KMS-11 (cell line): ENCODE data around the gene ACP7.

ENCODE experiments used
- H2AFZ ChIP-seq: fragments of 200-600 bp; sonication (generic); 2 replicates; pipeline ENCODE4 v1.6.1; 2016; ENCODE audit warnings: antibody characterized with exemption, mixed run types, low read depth
- H3K27ac ChIP-seq: fragments of 200-600 bp; sonication (generic); 2 replicates; pipeline ENCODE4 v1.6.1; 2016; ENCODE audit warnings: mild to moderate bottlenecking, mixed run types
- H3K27me3 ChIP-seq: fragments of 200-600 bp; sonication (generic); 2 replicates; pipeline ENCODE4 v1.6.1; 2017; ENCODE audit warnings: mild to moderate bottlenecking, low read depth, mixed run types, moderate library complexity; ENCODE audit not compliant: insufficient read depth
- H3K36me3 ChIP-seq: fragments of 200-600 bp; sonication (generic); 2 replicates; pipeline ENCODE4 v1.6.1; 2017; ENCODE audit warnings: mild to moderate bottlenecking, mixed run types; ENCODE audit not compliant: insufficient read depth
- H3K4me1 ChIP-seq: fragments of 200-600 bp; sonication (generic); 2 replicates; pipeline ENCODE4 v1.6.1; 2016; ENCODE audit warnings: mild to moderate bottlenecking, low read depth, mixed run types; ENCODE audit not compliant: poor library complexity, severe bottlenecking
- H3K4me2 ChIP-seq: fragments of 200-600 bp; sonication (generic); 2 replicates; pipeline ENCODE4 v1.7.0; 2016; ENCODE audit warnings: mild to moderate bottlenecking, mixed run types
- H3K4me3 ChIP-seq: fragments of 200-600 bp; sonication (generic); IDR thresholded peaks from 2 replicates; pipeline ENCODE4 v1.6.1; 2017; ENCODE audit warnings: low read depth, low read length, mixed read lengths; ENCODE audit not compliant: insufficient read depth
- H3K79me2 ChIP-seq: fragments of 200-600 bp; sonication (generic); 2 replicates; pipeline ENCODE4 v1.6.1; 2016; ENCODE audit warnings: low read depth, mixed run types; ENCODE audit not compliant: insufficient read depth
- H3K9ac ChIP-seq: fragments of 200-600 bp; sonication (generic); 2 replicates; pipeline ENCODE4 v1.6.1; 2016; ENCODE audit warnings: mild to moderate bottlenecking, mixed run types
- H4K20me1 ChIP-seq: fragments of 200-600 bp; sonication (generic); 2 replicates; pipeline ENCODE4 v1.6.1; 2016; ENCODE audit warnings: mild to moderate bottlenecking, mixed run types; ENCODE audit not compliant: insufficient read depth
- CTCF ChIP-seq: fragments of 200-600 bp; sonication (generic); conservative IDR thresholded peaks from 2 replicates; pipeline ENCODE4 v1.6.1; 2017; ENCODE audit warnings: low read depth, mild to moderate bottlenecking, antibody characterized with exemption, low read length, moderate library complexity, mixed read lengths

ACP7 gene

DNA sequence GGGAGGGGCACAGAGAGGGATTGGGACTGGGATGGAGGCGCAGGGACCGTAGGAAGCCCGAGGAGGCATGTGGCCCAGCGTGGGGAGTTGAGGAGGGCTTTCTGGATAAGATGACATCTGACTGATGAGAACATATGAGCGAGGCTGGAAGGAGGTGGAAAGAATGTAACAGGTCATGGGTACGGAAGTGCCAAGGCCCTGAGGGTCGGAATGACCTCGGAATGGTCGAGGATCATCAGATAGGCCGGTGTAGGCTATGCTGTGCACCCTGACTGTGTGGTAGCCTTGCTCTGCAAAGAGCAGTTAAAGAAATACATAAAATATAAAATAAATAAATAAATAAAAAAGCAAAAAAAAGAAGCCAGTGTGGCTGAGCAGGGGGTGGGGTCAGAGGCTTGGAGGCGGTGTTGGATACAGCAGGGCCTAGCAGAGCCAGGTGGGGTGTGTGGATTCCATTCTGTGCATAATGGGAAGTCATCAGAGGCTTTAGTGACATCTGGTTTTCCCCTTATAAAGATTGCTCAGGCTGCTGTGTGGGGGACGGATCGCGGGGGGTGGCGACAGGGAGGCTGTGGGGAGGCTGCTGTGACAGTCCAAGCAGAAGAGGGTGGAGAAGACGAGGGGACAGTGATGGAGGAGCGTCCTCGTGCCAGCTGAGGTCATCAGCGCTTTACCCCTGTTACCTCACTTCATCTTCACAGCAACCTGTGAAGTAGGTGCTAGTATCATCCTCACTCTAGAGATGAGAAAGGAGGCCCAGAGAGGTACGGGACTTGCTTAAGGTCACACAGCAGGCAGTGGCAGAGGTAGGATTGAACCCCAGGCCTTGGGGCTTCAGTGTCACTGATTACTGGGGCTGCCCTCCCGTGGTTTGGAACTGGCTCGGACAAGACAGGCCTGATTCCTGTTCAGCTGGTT lies 46.4 kb downstream of the ACP7 start:
- Histone ChIP-seq H3K4me3 (no peak overlapping the region), H3K79me2 (peaks cover 56% of the 10 kb centered on the region), H3K36me3 (no peaks in the 10 kb centered on the region), H3K4me2 (no peak overlapping the region), H2AFZ (no peak overlapping the region), H3K9ac (no peak overlapping the region), H3K4me1 (no peaks in the 10 kb centered on the region), H3K27ac (no peak overlapping the region), H4K20me1 (no peaks in the 10 kb centered on the region), H3K27me3 (no peaks in the 10 kb centered on the region)
- no peak for TF ChIP-seq CTCF

GRCh38 chr19:39131255-39131755 lies 47.1 kb downstream of the ACP7 start:
- no peaks in the 10 kb centered on the region for H3K36me3 ChIP-seq
- H3K27ac ChIP-seq: no peak overlapping the region
- H3K27me3 ChIP-seq: no peaks in the 10 kb centered on the region
- H3K4me3 ChIP-seq: no peak overlapping the region
- no peaks in the 10 kb centered on the region for H4K20me1 ChIP-seq
- no peaks in the 10 kb centered on the region for H3K4me1 ChIP-seq
- peaks cover 51% of the 10 kb centered on the region for H3K79me2 ChIP-seq
- no peak for TF ChIP-seq CTCF
- no peak overlapping the region for H3K4me2 ChIP-seq
- H2AFZ ChIP-seq: no peak overlapping the region
- no peak overlapping the region for H3K9ac ChIP-seq

DNA sequence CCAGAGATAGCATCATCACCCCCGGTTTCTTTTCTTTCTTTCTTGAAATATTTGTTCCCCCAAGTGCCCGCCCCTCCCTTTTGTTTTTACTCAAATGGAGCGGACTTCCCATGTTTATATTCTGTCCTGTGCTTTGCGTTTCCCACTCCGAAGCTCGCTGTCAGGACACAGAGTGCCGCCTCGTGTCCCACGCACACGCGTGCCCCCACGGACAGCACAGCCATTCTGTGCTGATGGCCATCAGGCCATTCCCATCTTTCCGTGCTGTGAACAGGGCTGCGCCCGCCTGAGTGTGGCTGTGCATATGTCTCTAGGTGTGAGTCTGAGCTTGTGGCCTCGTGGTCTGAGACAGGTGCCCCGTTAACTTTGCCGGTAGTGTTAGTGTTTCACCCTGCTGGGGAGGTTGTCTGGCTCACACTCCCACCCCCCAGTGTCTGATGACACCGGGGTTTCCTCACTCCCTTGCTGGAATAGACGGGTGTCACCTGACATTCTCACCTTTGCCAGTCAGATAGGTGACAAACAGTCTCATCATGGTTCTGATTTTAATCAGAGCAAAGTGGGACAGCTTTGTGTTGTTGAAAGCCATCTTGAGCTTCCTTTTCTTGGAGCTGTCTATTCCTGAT lies 48.3 kb downstream of the ACP7 start:
- Histone ChIP-seq H3K4me1 (no peaks in the 10 kb centered on the region), H2AFZ (no peak overlapping the region), H3K27me3 (no peaks in the 10 kb centered on the region), H3K4me3 (no peak overlapping the region), H3K27ac (no peak overlapping the region), H3K79me2 (peaks cover 47% of the 10 kb centered on the region), H4K20me1 (no peaks in the 10 kb centered on the region), H3K36me3 (no peaks in the 10 kb centered on the region), H3K9ac (no peak overlapping the region), H3K4me2 (no peak overlapping the region)
- no peak for TF ChIP-seq CTCF

- Histone ChIP-seq H3K36me3 (no peaks in the 10 kb centered on the region), H3K27ac (no peak overlapping the region), H4K20me1 (no peaks in the 10 kb centered on the region), H3K27me3 (no peaks in the 10 kb centered on the region), H3K4me2 (no peak overlapping the region), H3K79me2 (peaks cover 42% of the 10 kb centered on the region), H3K4me1 (no peaks in the 10 kb centered on the region), H2AFZ (no peak overlapping the region), H3K9ac (no peak overlapping the region), H3K4me3 (no peak overlapping the region)
- no peak for TF ChIP-seq CTCF
These were observed 49.5 kb downstream of the ACP7 start for GRCh38 chr19:39133431-39134270.
